HG02973 (cell line): ENCODE results near the gene CD63.
A peak's percentile ranks its signal among the peaks of the same experiment; 100 is the strongest.

ENCODE experiments used
- ATAC-seq: cut with Tn5 transposase; IDR thresholded peaks from one replicate; pipeline ENCODE4 v1.9.1; 2021; ENCODE audit warnings: moderate library complexity; ENCODE audit not compliant: unreplicated experiment

The CD63 gene

DNA sequence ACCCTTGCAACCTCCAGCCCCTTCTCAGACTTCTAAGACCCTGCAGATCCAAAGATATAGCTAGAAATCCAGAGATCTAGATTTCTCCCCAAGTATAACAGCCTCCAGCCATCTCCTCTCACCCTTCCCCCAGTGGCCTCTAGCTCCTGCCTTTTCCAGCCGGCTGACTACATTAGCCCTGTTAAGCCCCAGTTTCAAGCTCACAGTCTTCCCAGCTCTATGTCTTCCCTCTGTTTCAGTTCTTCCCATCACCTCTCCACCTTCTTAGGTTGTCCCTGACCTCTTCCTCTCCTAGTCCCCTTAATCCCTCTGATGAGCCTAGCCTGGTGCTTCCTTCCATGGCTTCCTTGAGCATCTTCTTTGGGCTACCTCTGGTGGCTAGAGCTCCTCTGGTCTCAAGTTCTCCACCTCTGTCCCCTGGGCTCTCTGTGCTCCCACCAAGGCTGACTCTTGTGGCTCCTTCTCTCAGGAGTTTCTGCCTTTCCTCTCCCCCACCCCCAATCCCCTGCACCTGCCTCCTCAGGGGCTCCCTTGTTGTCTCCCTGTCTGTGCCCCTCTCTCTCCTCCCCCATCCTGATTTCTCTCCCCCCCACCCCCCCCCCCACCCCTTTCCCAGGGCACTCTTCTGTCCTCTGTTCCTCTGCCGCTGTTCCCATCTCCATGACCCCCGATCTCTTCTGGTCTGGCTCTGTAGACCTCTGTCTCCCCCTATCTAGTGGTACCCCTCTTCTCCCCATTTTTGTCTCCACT, 13.3 kb upstream of the CD63 start:
- ATAC-seq: no peak

DNA sequence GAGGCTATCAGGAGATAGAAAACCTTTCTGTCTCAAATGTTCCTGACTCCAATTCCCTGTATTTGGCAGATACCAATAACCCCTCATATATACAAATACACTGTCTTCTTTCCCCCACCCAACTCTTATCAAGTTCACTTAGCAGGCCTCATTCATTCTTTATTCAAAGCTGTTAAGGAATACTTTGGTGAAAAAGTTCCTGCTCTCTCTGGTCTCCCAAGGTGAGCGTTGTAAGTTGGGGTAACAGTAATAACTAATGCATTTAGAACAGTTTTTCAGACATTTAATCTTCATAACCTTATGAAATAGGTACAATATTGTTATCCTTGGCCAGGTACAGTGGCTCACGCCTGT, 10.2 kb upstream of the CD63 start:
- no peak for ATAC-seq

DNA sequence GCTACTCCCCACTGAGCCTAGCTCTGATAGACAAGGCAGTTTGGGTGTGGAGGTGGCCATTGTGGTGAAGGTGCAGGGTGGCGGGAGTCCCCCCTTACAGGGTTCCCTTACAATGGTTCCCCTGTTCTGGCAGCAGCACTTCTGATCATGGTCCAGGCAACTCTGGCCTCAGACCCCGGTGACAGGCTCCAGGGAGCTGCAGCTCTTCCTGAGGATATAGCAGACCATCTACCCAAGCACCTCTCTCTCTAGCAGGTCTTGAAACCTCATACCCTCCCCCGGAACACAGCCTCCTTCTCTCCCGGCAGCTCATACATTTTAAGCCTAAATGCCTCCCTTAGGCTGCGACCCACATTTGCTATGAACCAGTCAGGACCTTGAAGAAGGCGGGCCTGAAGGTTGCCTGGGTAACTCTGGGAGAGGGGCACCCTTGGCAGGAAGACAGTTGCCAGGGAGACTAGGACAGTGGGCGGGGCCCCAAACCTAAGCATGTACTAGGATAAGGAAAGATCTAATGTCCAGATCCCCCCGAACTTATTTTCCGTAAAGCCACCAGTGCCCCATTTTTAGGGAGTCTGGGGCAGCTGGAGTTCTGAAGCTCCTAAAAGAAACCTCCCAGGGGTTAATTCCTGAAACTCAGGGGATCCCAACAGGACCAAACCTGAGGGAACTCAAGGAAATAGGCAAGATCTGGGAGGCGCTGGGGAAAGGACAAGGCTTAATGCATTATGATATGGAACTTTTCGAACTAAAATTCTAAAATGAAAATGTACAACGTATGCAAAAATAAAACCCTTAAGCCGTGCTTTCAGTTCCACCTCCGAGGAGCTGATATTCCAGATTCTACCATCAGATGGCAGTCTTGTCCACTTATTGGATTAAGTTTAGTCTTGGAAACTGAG, 9.6 kb upstream of the CD63 start:
- peak; percentile 68 for ATAC-seq

DNA sequence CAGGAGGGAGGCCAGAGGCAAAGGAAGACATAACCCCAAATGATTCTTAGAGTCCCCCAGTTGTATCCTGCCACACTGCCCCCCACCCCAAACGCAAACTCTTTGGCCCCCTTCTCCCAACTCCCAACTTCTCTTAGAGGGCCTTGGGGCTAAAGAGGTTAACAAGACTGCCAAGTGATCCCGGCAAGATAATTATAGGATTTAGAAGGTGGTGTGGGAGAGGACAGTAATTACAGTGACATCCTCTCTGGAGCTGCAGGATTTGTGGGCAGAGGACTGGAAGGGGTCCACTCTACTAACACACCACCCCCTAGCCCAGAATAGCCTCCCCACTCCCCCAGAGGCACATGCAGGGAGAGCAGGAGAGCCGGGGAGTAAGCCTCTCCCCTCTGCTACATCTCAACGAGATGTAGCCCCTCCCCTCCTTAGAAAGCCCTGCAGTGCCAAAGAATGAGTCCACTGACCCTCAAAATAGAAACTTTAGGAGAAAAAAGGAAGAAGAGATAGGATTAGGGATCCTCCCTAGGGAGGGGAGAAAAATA, 8.8 kb upstream of the CD63 start:
- no peak for ATAC-seq

DNA sequence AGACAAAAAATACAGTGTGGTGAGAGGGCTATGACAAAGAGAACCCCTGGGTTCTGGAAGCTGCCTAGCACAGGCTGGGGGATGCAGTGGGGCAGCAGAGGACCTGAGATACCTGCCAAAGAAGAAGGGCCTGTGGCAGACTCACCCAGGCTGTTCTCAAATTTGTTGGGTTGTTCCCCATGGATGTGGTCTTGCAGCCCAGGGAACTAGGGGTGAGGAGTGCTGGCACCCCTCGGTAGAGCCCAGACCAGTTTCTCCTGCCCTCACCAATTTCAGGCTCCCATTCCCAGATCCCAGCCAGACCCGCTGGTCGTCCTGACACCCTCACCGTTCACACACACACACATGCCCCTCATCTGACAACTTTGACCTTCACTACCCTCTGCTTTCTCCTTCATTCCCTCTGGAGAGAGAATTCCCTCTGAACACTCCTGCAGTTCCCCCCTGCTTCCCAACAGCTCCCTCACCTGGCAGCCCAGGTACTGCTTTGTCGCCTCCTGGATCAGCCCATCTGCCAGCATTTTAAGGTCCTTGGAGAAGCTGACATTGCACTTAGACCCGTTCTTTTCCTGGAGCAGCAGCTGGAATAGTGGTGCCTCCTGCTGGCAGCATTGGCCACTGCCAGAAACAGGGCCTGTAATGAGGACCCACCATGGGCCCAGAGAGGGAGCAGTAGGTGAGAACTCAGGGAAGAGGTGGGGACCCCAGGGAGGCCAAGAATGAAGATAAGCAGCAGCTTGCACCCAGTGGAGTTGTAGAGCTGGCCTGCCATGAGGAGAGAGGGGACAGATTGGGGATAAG, 8.2 kb upstream of the CD63 start:
- no peak for ATAC-seq

DNA sequence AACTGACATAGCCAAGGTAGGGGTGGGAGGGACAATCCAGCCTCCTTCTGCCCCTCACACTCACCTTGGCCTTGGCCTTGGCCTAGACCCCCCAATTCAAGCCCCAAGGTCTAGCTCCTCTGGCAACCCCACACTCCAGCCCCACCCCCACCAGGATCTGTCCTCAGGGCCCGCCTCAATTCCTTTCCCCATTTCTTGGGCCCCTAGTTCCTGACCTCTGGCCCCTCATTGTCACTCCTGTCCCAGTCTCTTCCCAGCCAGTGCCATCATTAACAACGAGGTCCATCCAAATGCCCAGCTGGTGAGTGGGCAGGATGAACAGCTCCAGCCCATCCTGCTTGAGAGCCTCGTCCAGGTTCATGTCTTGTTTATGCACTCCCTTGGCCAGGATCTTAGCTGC, 7.3 kb upstream of the CD63 start:
- ATAC-seq: no peak

DNA sequence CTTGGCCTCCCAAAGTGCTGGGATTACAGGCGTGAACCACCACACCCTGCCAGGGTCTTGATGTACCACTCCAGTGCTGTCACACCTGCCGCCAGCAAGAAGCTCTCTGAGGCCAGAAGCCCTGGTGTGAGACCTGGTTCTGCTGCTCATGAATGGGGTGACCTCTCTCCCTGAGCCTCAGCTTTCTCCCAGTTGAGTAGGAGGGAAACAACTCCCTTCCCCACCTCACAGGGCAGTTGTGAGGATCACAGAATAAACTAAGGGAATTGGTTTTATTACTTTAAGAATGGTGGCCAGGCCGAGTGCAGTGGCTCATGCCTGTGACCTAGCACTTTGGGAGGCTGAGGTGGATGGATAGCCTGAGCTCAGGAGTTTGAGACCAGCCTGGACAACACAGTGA, 5.8 kb upstream of the CD63 start:
- ATAC-seq: no peak

DNA sequence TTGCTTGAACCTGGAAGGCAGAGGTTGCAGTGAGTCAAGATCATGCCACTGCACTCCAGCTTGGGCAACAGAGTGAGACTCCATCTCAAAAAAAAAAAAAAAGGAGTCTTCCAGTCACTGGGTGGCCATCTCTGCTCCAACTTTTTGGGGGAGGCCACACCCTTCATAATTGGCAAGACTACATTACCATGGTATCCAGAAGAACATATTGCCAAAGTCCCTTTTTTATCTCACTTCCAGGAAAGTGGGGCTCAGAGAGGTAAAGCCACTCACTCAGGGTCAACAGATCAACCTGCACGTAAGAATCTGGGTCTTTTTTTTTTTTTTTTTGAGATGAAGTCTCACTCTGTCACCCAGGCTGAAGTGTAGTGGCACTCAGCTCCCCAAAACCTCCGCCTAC, 5.0 kb upstream of the CD63 start:
- no peak for ATAC-seq

DNA sequence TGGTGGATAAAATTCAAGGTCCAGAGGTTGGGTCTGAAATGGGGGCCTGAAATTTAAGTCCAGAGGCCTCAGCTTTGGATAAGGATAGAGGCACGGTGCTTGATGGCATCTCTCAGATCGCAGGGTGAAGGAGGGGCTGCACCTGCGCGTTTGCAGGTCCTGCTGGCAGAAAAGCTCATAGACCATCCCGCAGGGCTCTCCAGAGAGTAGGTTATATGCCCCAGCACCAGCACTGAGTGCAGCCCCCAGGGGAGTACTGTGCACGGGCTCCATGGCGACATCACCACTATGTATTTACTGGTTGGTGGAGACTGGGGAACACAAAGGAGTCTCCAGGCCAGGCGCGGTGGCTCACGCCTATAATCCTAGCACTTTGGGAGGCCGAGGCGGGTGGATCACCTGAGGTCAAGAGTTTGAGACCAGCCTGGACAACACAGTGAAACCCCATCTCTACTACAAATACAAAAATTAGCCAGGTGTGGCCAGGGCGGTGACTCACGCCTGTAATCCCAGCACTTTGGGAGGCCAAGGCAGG, 4.3 kb upstream of the CD63 start:
- no peak for ATAC-seq

DNA sequence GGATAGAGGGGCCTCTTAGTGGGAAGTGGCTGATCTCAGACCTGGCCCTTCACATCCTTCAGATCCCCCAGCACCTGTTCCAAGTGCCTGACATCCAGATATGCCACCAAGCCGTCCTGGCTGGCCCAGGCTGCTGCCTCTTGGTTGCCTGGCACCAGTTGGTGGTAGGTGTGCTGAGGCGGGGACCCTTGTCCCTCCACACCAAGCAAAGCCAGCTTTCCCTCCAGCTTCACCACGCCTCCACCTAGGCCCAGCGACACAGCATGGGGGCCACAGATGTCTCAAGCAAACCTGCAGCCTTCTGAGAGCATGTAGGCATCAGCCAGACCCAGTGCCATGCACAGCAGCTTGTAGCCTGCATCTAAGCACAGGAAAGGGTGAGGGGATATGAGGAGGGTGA, 3.5 kb upstream of the CD63 start:
- no peak for ATAC-seq

DNA sequence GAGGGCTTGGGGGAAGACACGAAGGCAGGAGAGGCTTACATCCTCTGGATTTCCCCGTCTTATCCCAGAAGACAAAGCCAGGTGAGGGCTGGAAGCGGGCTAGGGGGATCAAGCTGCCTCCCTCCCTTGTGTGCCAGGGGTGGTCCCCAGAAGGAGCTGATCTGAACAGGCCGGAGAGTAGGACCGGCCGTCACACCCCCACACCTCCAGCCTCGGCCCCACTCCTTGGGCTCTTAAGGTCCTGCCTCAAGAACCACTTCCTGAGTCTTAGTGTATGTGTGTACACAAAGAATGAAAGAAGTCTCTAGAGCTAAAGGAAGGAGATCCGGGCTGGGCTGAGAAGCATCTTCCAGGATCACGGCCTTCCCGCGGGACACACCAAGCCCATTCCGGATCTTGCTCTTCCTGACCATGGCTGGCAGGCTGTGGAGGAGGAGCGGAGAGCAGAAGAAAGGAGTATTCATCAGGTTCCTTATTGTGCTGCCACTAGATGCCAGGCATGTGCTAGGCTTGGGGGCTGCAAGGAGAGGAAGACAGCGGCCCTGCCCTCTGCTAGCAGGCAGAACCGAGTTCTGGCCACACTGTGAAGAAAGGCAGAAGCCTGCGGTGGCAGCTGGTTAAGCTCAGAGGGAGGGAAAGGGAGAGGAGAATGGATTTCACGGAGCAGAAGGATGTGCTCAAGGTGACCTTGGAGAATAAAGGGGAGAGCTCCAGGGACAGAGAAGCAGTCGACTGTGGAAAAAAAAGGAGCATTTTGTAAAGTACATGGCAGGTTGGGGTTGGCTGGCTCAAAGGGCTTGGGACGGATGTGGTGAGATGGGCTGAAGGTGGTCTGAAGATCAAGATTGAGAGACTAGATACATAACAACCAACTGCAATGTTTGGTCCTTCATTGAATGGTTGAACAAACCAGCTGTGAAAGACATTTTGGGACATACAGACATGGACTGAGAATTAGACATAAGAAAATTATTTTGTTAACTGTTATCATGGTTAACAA, 1.3 kb upstream of the CD63 start:
- ATAC-seq: peak; percentile 42

DNA sequence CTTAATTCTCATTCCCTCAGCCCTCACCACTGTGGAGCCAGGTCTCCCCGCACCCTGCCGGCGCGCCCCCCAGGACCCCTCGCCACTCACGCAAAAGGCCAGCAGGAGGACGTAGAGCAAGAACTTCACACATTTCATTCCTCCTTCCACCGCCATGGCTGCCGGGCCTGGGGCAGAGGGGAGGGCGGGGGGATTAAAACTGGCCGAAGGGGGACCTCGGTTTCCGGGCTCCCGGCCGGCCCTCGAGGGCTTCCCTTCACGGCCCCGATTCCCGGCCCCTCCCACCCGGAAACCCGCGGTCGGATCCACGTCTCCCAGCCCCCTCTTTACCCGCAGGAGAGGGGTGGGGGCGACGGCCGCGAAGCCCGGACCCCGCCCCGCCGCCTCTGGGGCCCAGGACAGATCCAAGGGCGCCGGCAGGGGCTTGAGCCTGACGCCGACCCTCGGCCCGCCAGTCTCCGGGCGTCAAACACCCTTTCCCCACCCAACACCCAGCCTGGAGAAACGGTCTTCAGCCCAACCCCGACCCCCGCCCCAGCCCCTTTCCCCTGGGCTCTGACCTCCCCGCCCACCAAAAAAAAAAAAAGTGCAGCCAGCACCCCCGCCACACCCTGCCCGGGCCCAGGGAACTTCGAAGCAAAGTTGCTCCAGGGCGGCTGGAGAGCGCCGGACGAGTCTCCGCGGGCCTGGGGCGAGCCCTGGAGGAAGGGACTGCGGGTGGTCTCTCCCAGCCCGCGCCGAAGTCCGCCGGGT, 447 bp downstream of the CD63 start:
- ATAC-seq: peak; percentile 17

DNA sequence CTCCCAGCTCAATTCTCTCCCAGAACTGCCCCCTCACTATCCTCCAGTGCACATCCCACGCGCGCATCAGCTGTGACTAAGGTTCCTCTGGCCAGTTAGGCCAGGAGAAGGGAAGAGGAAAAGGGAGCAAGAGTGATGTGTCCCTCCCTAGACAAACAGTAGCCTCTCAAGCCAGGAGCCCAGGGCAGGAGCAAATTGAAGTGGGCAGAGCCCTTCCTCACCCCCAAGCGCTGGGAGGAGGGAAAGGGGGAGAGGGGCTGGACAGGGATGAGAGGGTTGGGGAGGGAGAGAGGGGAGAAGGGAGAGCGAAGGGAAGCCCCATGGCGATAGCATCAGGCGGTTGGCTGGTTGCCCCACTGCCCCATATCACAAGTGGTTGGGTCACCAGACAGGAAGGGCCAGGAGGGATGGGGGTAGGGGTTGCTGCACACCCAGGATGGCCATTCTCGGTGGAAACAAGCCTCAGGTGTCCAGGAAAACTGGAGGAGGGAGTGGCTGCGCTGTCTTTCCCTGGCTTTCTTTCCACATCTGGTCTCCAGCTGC, 1.1 kb downstream of the CD63 start:
- ATAC-seq: no peak

DNA sequence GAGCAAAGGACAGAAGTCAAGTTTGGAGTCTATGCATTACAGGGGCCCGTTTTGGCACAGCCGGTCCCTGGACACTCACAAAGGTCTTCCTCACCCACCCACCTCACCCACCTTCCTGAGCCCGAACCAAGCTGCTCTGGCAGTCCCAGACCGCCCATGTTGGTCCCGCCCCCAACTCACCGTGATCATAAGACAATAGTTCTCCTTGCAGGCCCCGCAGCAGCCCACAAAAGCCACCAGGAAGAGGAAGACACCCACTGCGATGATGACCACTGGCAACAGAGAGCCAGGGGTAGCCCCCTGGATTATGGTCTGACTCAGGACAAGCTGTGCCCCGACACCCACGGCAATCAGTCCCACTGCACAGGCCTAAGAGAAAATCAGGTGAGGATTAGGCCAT, 1.8 kb downstream of the CD63 start:
- ATAC-seq: no peak

DNA sequence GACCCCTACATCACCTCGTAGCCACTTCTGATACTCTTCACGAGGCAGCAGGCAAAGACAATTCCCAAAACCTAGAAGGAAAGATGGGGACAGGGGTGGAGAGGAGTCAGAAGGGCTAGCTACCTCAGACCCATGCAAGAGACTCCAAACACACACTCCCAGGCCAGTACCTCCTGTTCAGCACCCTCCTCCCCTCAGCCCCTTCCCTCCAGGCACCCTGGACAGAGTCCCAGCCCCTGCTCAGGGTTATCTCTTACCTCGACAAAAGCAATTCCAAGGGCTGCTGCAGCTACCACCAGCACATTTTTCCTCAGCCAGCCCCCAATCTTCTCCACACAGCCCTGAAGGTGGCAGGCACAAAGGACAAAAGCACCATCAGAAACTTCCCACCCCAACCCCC, 3.3 kb downstream of the CD63 start:
- no peak for ATAC-seq

DNA sequence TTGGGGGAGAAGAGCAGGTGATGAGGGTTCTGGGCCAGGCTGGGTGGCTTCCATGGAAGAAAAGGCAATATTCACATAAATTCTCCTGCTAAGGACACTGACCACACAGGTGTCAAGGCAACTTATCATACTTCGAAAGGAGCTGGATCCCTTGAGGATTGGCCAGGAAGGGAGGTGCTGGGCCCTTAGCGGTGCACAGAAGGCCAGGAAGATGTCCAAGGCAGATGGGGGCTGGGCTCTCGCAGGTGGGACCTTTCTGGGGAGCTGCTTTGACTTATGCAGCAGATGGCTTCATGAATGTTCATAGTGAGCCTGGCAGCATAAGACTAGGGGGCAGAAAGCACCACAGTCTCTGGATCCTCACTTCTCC, 3.9 kb downstream of the CD63 start:
- ATAC-seq: no peak

DNA sequence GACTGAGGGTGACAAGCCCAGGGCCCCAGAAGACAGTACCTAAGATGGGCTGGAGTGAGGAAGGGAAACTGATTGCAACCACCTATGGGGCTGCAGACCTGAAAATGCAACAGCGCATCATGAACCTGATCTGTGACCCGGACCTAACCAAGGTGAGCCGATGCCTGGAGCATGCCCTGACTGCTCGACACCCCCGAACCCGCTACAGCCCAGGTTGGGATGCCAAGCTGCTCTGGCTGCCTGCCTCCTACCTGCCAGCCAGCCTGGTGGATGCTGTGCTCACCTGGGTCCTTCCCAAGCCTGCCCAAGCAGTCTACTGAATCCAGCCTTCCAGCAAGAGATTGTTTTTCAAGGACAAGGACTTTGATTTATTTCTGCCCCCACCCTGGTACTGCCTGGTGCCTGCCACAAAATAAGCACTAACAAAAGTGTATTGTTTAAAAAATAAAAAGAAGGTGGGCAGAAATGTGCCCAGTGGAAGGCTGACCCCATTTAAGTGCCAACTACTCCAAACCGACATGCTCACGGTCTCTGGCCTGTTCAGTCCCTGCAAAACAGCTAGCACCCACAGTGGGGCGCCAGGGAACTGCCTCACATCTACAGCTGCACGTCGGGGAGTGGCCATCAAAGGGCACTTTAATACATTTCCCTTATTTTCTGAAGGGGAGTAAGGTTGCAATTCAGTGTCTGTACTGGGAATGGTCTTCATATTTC, 4.4 kb downstream of the CD63 start:
- ATAC-seq: no peak

DNA sequence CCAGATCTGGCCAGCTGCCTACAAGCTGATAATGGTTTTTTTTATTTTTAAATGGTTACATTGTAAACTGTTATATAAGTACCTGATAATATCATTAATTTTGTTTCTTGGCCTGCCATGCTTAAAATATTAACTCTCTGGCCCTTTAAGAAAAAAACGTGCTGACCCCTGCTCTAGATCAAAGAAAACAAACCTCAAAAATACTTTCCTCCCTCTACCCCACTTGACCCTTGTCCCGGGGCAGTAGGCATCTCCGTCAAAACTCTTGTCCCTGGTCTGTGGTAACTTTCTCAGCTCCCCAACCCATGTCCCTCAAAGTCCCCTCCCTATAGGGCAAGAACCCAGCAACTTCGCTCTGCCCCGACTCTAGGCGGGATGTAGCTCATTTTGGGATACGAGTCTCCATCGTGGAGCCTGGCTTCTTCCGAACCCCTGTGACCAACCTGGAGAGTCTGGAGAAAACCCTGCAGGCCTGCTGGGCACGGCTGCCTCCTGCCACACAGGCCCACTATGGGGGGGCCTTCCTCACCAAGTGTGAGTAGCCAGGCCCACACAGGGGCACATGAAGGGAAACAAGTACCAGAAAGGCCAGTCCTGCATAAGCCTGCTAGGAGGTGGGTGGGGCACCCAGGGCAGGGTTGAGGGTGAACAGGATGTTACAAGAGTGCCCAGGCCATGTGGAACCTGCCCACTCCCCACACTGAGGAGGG, 5.1 kb downstream of the CD63 start:
- ATAC-seq: no peak
